ENCODE data around the gene PHIP. TPM values are rescaled to one million over a fixed set of nuclear protein-coding genes. Genes with fewer than 3 reads are reported as not detected.
A peak's percentile ranks its signal among the peaks of the same experiment; 100 is the strongest.

PHIP gene
- total and polyA plus RNA-seq, 2 donors (not counting 3 experiments of a cell fraction or from before 2014, with no cell fraction given) = 3.5 to 28.4 TPM

GRCh38 chr6:78911218-78911940, 166.7 kb downstream of the PHIP start:
- CTCF ChIA-PET = interaction anchor here (2.0 kb wide), 1 partner anchor 13 kb away, joined by 4 read pairs; no protein-coding TSS in a partner anchor
- H4K20me1 ChIP-seq (replicated peaks; ENCODE audit: control insufficient read depth, extremely low read depth, insufficient read depth, low read length) = no peaks in the 10 kb centered on the region
- no peaks in the 10 kb centered on the region for H3K9me3 ChIP-seq (replicated peaks; ENCODE audit: control insufficient read depth, insufficient read depth, low read length)
- peak overlapping the region in 1 of 3 experiments; percentile 59 for H3K4me3 ChIP-seq (replicated peaks in 1 of 3; ENCODE audit: insufficient read depth in 1 of 3, low read depth in 1 of 3, low read length in 3 of 3)
- peak overlapping the region; percentile 97 for H2AFZ ChIP-seq (ENCODE audit: low read depth, low read length)
- intact Hi-C loops (cut with micrococcal nuclease) (no loop called here), dilution Hi-C loops (cut with MboI; ENCODE audit: extremely low pct_ligation_motif_present, low sequenced_read_pairs) (no loop called here)
- BruUV-seq (replicated peaks) = no TSS peak
- no peak for TF ChIP-seq CTCF (IDR thresholded peaks at IDR 0.05; ENCODE audit: extremely low read depth in 1 of 2, insufficient read depth in 1 of 2, low read depth in 1 of 2, low read length in 2 of 2)
- TF ChIP-seq EZH2 (IDR thresholded peaks at IDR 0.05; ENCODE audit: borderline replicate concordance, low read depth, low read length, severe bottlenecking) = no peak
- no peak for TF ChIP-seq MAX (IDR thresholded peaks at IDR 0.05; ENCODE audit: insufficient read depth, insufficient read length)
- TF ChIP-seq JUN (IDR thresholded peaks at IDR 0.05; ENCODE audit: borderline replicate concordance, insufficient read depth, insufficient read length, low read depth) = no peak
- no peak for TF ChIP-seq POLR2A (IDR thresholded peaks at IDR 0.05; ENCODE audit: low read depth, low read length)
- no peak for TF ChIP-seq POLR2AphosphoS5 (IDR thresholded peaks at IDR 0.05; ENCODE audit: insufficient read depth, low read depth, low read length)
- no peak for TF ChIP-seq MYC (IDR thresholded peaks at IDR 0.05; ENCODE audit: low read depth, low read length)
- TF ChIP-seq GATA2 (IDR thresholded peaks at IDR 0.05; ENCODE audit: insufficient read depth, insufficient read length, low read depth, low read length) = no peak
- no peaks in the 10 kb centered on the region for H3K79me2 ChIP-seq (ENCODE audit: control insufficient read depth, insufficient read depth, low read length)
- no peaks in the 10 kb centered on the region for H3K27me3 ChIP-seq (ENCODE audit: control insufficient read depth in 2 of 2, insufficient read depth in 2 of 2, low read length in 2 of 2)
- H3K9me1 ChIP-seq (replicated peaks; ENCODE audit: control insufficient read depth, extremely low read depth, insufficient read depth, low read length) = no peaks in the 10 kb centered on the region
- H3K4me2 ChIP-seq (ENCODE audit: insufficient read depth, low read length) = peak overlapping the region; percentile 90
- no peak overlapping the region for H3K27ac ChIP-seq (ENCODE audit: insufficient read depth, low read depth, low read length)
- no peak overlapping the region for H3K9ac ChIP-seq (replicated peaks; ENCODE audit: extremely low read depth, insufficient read depth, low read length)
- no peak for DNase-seq (ENCODE audit: low read depth, low spot score)
- POLR2A ChIA-PET = no interaction called here
- no peaks in the 10 kb centered on the region for H3K36me3 ChIP-seq (ENCODE audit: control insufficient read depth in 2 of 2, extremely low read depth in 1 of 2, insufficient read depth in 2 of 2, low read length in 2 of 2)
- H3K4me1 ChIP-seq (ENCODE audit: control insufficient read depth, extremely low read depth, insufficient read depth, low read length) = peaks cover 8% of the 10 kb centered on the region
- FAIRE-seq = no peak

Data from endothelial cell of umbilical vein (primary cell).